Measurements from ENCODE around the gene LHX3.
A peak's percentile ranks its signal among the peaks of the same experiment; 100 is the strongest.

LHX3 gene

DNA sequence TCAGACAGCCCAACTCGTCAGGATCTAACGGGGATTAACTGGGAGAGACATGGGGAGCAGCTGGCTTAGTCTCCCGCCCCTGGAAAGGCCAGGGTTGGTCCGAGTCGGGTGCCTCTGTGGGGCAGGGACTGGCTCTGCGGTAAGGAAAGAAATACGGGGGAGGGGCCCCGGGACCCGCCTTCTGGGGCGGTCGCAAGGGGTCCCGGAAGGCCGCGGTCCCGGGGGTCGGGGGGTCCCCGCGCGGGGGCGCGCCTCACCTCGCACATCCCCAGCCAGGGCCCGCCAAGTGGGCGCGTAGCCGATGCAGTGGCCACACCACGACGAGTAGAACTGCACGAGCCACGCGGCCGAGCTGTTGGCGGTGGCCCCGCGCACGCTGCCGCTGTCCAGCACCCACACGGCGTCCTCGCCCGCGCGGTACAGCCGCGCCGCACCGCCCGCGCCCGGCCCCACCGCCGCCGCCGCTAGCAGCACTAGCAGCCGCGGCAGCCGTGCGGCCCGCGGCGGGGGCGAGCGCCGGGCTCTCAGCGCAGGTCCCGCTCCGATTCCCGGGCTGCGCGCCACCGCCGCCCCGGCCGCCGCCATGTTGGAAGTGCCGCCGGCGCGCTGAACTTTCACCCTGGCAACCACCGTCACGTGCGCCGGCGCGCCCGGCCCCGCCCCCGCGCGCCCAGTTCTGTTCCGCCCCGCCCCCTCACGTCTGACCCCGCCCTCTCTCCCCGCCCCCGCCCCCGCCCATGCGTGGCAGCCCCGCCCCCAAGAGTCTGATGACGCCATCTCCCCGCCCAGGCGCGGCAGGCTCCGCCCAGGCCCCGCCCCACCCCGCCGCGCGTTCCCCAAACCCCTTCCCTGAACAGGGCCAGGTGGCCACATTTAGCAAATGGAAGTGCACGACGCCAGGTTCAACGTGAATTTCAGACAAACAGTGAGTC, 40.6 kb upstream of the LHX3 start, which contains the start of gene QSOX2:
QSOX2 (minus strand) TSS at position 594 of the 932 bp plus-strand sequence; CDS start at position 585, 9 bp downstream.
- Histone ChIP-seq H2AFZ (ENCODE audit: low read depth, low read length) (no peak within 1 kb of the TSS), H3K9me3 (ENCODE audit: low read length) (no peaks in the 10 kb centered on the region), H3K4me3 (ENCODE audit: low read length) (peak within 1 kb of the TSS; percentile 81), H3K4me1 (ENCODE audit: insufficient read depth, low read length) (peaks cover 25% of the 10 kb centered on the region), H3K36me3 (ENCODE audit: insufficient read depth, low read length) (no peaks in the 10 kb centered on the region), H3K27me3 (ENCODE audit: insufficient read depth, low read length) (peaks cover 31% of the 10 kb centered on the region)

DNA sequence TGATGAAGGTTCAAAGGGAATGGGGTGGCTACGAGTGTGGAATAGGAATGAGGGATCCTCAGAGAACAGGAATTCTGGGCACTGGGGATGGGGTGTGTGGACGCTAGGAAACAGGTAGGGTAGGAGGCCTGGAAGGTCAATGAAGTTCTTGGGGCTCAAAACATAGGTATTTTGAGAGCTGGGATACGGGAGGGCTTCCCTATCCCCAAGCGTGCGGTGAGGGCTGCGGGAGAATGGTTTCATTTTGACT, 40.0 kb upstream of the LHX3 start:
- Histone ChIP-seq H3K9me3 (ENCODE audit: low read length) (no peaks in the 10 kb centered on the region), H3K4me1 (ENCODE audit: insufficient read depth, low read length) (peaks cover 28% of the 10 kb centered on the region), H3K27me3 (ENCODE audit: insufficient read depth, low read length) (peaks cover 26% of the 10 kb centered on the region), H2AFZ (ENCODE audit: low read depth, low read length) (no peak overlapping the region), H3K36me3 (ENCODE audit: insufficient read depth, low read length) (no peaks in the 10 kb centered on the region), H3K4me3 (ENCODE audit: low read length) (peak overlapping the region; percentile 81)

DNA sequence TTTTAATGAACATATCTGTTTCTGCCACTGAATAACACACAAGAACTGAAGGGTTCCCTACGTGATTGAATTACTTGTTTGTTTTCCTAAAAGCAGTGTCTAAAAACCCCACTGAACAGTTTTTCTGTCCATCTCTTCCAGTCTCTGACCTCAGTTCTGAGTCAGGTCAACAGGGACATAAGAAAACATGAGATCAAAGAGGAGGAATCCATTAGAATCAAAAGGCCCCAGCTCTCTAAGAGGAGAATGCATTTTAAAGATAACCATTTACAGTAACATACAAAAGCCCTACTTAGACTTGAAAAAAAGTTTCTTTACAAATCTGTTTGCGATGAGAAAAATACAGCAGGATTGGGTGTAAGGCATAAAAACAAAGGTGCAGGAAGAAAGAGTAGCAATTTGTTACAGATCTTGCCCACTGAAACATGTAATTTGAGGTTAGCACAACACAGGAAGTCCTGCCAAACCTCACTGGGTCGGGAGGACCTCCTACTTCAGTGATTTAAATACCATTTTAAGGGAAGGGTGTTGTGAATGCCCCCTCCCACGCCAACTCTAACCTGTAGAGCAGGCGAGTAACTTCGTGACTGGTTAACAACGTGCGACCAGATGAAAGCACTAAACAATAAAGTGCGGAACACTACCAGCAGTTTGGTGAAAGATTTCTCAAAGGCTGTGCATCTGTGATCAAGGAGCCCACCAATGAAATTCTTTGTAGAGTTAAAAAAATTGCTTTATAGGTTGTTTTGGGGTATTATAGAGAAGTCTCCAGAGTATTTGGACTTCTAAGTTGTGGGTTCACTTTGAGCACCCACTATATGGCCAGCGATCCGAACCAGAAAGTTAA, 39.4 kb upstream of the LHX3 start:
- peak overlapping the region; percentile 81 for H3K4me3 ChIP-seq (ENCODE audit: low read length)
- H3K4me1 ChIP-seq (ENCODE audit: insufficient read depth, low read length), result peaks cover 30% of the 10 kb centered on the region
- H3K36me3 ChIP-seq (ENCODE audit: insufficient read depth, low read length), result no peaks in the 10 kb centered on the region

DNA sequence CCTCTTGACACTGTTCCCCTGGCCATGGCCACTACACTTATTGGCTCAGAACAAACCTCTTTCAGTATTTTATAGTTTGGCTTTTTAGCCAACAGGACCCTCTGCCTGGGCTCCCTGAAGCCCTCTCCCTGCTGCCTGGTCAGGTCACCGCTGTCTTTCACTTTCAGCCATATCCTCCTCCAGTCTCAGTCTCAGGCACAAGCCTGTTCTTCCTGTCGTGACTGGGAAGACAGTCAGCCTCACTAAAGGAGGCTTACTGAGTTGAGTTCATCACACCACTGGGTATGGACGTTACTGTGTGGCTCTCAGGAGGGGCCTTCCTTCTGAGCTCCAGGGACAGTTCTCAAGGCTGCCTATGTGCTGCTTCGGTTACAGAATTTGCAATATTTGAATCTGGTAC, 38.7 kb upstream of the LHX3 start:
- Histone ChIP-seq H3K4me1 (ENCODE audit: insufficient read depth, low read length) (peaks cover 30% of the 10 kb centered on the region), H2AFZ (ENCODE audit: low read depth, low read length) (no peak overlapping the region), H3K27me3 (ENCODE audit: insufficient read depth, low read length) (peaks cover 15% of the 10 kb centered on the region), H3K36me3 (ENCODE audit: insufficient read depth, low read length) (no peaks in the 10 kb centered on the region), H3K9me3 (ENCODE audit: low read length) (no peaks in the 10 kb centered on the region), H3K4me3 (ENCODE audit: low read length) (peak overlapping the region; percentile 81)

More for the DNA sequence above, 39.4 kb upstream of the LHX3 start:
- no peaks in the 10 kb centered on the region for H3K9me3 ChIP-seq (ENCODE audit: low read length)
- no peak overlapping the region for H2AFZ ChIP-seq (ENCODE audit: low read depth, low read length)
- peaks cover 20% of the 10 kb centered on the region for H3K27me3 ChIP-seq (ENCODE audit: insufficient read depth, low read length)

DNA sequence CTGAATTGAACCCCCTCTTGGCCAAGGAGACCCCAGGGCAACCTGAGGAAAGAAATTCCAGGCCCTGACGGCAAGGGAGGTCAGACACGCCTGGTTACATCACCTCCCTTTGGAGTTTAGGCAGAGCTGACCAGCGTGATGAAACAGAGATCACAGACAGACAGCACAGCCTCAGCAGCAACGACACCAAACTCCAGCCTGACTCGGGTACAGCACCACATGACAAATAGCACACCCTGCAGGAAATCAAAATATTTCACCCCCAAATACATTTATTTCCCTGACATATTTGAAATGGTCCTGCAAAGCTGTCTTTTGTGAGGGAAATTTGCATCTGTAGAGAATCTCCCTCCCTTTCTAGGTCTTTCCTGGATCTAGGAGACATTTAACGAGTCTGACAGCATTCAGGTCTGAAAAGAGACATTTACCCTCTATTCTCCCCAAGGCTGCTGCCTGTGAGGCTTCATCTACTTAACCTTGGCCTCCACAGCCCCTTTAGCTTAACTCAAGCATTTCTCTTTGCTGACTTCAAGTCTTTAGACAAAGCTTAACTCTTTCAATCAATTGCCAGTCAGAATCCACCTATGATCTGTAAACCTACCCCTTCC, 38.1 kb upstream of the LHX3 start:
- H3K27me3 ChIP-seq (ENCODE audit: insufficient read depth, low read length), result peaks cover 12% of the 10 kb centered on the region
- no peaks in the 10 kb centered on the region for H3K9me3 ChIP-seq (ENCODE audit: low read length)
- H3K36me3 ChIP-seq (ENCODE audit: insufficient read depth, low read length), result no peaks in the 10 kb centered on the region
- no peak overlapping the region for H2AFZ ChIP-seq (ENCODE audit: low read depth, low read length)
- H3K4me1 ChIP-seq (ENCODE audit: insufficient read depth, low read length), result peaks cover 30% of the 10 kb centered on the region
- H3K4me3 ChIP-seq (ENCODE audit: low read length), result no peak overlapping the region

DNA sequence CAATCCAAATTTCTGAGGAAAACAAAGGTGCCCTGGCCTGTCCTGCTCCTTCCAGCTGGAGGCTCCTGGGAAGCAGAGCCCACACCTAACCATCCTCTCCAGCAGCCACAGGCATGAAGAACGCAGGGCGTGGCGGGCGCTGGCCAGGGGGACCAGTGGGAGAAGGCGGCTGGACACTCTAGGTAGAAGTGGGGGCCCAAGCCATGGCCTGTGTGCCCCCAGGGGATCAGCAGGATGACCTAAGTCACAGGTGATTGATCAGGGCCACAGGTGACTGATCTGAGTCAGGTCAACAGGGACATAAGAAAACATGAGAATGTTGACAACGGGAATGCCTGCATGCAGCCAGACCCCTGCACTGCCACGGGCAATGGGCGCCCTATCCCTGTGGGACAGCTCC, 37.3 kb upstream of the LHX3 start:
- Histone ChIP-seq H3K27me3 (ENCODE audit: insufficient read depth, low read length) (peaks cover 5% of the 10 kb centered on the region), H2AFZ (ENCODE audit: low read depth, low read length) (no peak overlapping the region), H3K4me3 (ENCODE audit: low read length) (no peak overlapping the region), H3K9me3 (ENCODE audit: low read length) (no peaks in the 10 kb centered on the region), H3K4me1 (ENCODE audit: insufficient read depth, low read length) (peaks cover 30% of the 10 kb centered on the region), H3K36me3 (ENCODE audit: insufficient read depth, low read length) (no peaks in the 10 kb centered on the region)

DNA sequence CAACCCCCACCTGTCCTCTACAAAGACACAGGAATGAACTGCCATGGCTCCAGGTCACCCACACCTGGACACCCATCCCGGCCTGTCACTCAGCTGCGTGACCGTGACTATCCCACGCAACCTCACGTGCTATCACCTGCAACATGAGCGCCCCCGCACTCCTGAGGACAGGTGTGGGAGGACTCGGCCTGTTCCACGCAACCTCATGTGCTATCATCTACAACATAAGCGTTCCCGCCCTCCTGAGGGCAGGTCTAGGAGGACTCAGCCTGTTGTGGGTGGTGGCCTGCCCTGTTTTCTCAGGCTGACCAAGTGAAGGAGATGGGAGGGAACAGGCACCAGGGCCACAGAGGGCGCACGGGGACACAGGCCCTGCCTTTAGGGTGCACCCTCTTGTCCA, 36.6 kb upstream of the LHX3 start:
- H3K27me3 ChIP-seq (ENCODE audit: insufficient read depth, low read length), result no peaks in the 10 kb centered on the region
- no peaks in the 10 kb centered on the region for H3K36me3 ChIP-seq (ENCODE audit: insufficient read depth, low read length)
- H3K9me3 ChIP-seq (ENCODE audit: low read length), result no peaks in the 10 kb centered on the region
- H3K4me3 ChIP-seq (ENCODE audit: low read length), result no peak overlapping the region
- H3K4me1 ChIP-seq (ENCODE audit: insufficient read depth, low read length), result peaks cover 30% of the 10 kb centered on the region
- no peak overlapping the region for H2AFZ ChIP-seq (ENCODE audit: low read depth, low read length)

DNA sequence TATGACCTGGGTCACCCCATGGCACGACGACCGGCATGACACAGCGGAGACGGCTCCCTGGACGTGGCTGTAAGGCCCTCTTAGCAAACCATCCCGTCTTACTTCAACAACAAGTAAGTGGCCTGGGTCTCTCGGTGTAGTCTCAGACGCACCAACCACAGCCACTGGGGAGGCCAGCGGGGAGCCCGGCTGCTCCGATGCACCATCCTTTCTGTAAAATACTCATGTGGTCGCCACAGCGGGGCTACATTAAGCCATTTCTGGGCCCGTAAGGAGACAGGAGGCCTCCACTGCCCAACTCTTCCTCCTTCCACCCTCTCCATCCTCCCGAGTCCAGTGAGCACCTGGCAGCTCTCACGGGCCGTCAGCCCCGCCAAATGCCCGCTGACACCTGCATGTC, 36.0 kb upstream of the LHX3 start:
- Histone ChIP-seq H3K36me3 (ENCODE audit: insufficient read depth, low read length) (peaks cover 6% of the 10 kb centered on the region), H3K27me3 (ENCODE audit: insufficient read depth, low read length) (no peaks in the 10 kb centered on the region), H3K4me3 (ENCODE audit: low read length) (no peak overlapping the region), H2AFZ (ENCODE audit: low read depth, low read length) (no peak overlapping the region), H3K9me3 (ENCODE audit: low read length) (no peaks in the 10 kb centered on the region), H3K4me1 (ENCODE audit: insufficient read depth, low read length) (peaks cover 30% of the 10 kb centered on the region)

DNA sequence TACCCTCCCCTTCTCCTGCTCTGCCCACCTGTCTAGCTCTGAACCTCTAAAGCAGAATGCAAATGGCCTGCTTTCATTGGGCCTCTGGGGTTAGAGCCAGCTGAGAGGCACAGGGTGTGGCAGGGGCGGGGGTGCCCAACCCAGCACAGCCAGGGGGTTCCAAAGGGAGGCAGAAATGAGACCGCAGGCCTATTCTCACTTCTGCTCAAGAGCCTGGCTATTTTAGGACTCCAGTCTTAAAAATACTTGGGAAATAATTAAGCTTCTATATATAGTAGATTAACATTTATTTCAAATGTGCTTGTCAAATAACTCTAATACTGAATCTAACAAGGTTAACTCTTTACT, 35.0 kb upstream of the LHX3 start:
- Histone ChIP-seq H3K27me3 (ENCODE audit: insufficient read depth, low read length) (no peaks in the 10 kb centered on the region), H3K4me3 (ENCODE audit: low read length) (no peak overlapping the region), H3K4me1 (ENCODE audit: insufficient read depth, low read length) (peaks cover 29% of the 10 kb centered on the region), H3K9me3 (ENCODE audit: low read length) (no peaks in the 10 kb centered on the region), H3K36me3 (ENCODE audit: insufficient read depth, low read length) (peaks cover 15% of the 10 kb centered on the region), H2AFZ (ENCODE audit: low read depth, low read length) (no peak overlapping the region)

DNA sequence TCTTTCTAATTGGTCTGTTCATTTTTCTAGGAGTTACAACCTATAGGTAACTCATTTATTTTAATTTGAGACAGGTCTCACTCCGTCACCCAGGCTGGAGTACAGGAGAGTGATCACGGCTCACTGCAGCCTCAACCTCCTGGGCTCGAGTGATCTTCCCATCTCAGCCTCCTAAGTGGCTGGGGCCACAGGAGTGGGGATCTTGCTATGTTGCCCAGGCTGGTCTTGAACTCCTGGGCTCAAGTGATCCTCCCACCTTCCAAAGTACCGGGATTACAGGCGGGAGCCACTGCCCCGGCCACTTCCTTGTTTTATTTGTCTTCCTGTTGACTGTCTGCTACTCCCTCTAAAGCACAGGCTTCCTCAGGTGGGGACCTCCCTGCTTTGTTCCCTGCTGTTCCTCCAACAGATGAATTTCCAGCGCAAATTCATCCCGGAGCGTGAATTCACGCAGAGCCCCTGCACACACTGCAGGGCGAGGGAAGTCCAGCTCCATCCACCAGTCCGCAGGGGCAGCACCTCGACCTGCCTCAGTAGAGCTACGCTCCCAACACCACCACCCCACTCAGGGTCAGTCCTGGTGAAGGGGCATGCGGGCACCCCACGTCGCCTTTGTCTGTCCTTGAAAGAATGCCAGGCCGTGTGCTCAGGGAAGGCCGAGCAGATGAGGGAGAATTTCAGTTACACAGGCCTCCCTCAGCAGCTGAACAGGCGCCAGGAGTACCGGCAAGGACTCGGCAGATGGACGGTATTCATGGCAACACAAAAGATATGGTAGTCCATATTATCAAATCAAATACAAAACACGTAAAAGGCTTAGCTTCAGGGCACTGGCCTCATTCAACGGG, 34.4 kb upstream of the LHX3 start:
- Histone ChIP-seq H3K27me3 (ENCODE audit: insufficient read depth, low read length) (no peaks in the 10 kb centered on the region), H3K4me1 (ENCODE audit: insufficient read depth, low read length) (peaks cover 23% of the 10 kb centered on the region), H3K4me3 (ENCODE audit: low read length) (no peak overlapping the region), H2AFZ (ENCODE audit: low read depth, low read length) (no peak overlapping the region), H3K36me3 (ENCODE audit: insufficient read depth, low read length) (peaks cover 20% of the 10 kb centered on the region), H3K9me3 (ENCODE audit: low read length) (no peaks in the 10 kb centered on the region)

DNA sequence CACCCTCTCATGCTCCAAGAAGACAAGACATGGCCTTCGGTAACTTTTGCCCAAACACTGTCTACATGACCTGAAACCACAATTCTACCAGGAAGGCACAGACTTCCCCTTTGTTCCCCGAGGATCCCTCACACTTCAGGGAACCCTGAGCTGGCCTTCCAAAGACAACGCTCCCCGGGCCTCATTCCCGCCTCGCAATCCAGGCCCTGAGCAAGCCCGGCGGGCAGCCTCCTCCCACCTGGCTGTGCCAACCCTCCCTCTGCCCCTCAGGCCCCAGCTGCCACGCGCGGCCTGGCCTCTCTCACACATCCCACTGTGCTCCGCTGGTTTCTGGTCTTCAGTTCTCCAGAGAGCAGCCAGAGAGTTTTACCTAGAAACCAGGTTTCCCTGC, 33.4 kb upstream of the LHX3 start:
- Histone ChIP-seq H3K4me1 (ENCODE audit: insufficient read depth, low read length) (peaks cover 13% of the 10 kb centered on the region), H3K4me3 (ENCODE audit: low read length) (no peak overlapping the region), H3K36me3 (ENCODE audit: insufficient read depth, low read length) (peaks cover 20% of the 10 kb centered on the region), H3K9me3 (ENCODE audit: low read length) (no peaks in the 10 kb centered on the region), H3K27me3 (ENCODE audit: insufficient read depth, low read length) (no peaks in the 10 kb centered on the region), H2AFZ (ENCODE audit: low read depth, low read length) (no peak overlapping the region)

DNA sequence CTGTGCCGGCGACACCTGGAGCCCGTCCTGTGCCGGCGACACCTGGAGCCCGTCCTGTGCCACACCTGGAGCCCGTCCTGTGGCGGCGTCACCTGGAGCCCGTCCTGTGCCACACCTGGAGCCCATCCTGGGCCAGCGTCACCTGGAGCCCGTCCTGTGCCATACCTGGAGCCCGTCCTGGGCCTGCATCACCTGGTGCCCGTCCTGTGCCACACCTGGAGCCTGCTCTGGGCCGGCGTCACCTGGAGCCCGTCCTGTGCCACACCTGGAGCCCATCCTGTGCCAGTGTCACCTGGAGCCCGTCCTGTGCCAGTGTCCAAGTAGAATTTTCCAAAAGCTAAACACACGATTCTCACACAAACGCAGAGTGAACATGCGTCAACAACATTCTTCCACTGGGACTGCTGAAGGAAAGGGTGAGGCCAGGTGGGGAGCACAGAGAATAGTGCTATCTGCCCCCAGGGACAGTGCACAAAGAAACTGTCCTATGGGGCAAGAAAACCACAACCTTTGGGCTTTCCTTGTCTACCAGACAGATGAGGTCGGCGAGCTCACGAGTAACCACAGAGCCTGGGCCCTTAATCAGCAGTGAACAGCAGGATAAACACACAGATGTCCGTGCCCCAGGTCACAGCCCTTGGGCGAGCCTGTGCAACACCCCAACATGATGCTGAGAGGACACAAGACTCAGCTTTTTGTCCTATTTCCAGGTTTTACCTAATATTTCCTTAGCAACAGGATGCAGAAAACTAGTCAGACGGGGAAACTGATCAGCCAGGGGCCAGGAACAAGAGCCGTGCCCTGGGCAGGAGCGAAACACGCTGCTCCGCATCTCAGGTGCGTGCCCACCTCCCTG, 32.8 kb upstream of the LHX3 start:
- Histone ChIP-seq H3K4me3 (ENCODE audit: low read length) (no peak overlapping the region), H2AFZ (ENCODE audit: low read depth, low read length) (no peak overlapping the region), H3K4me1 (ENCODE audit: insufficient read depth, low read length) (peaks cover 7% of the 10 kb centered on the region), H3K9me3 (ENCODE audit: low read length) (no peaks in the 10 kb centered on the region), H3K27me3 (ENCODE audit: insufficient read depth, low read length) (no peaks in the 10 kb centered on the region), H3K36me3 (ENCODE audit: insufficient read depth, low read length) (peaks cover 20% of the 10 kb centered on the region)
